ENCODE measurements around the gene DCLK3.

DCLK3 gene

GRCh38 chr3:36666166-36666565 lies 98.2 kb downstream of the DCLK3 start:
- no peak for DNase-seq

GRCh38 chr3:36663666-36664291 lies 100.6 kb downstream of the DCLK3 start:
- DNase-seq: no peak

- DNase-seq: no peak
Observed at GRCh38 chr3:36662626-36663025, 101.7 kb downstream of the DCLK3 start.
